T-helper 2 cell (primary cell): ENCODE data around the gene SFTPB.
A peak's percentile ranks its signal among the peaks of the same experiment; 100 is the strongest.
"Not testable (repeated sequence)": the region's sequence is repeated elsewhere in the genome, so short reads cannot be mapped to it uniquely, and the experiment has no call there.

ENCODE experiments used
- DNase-seq, 5 experiments: peaks; one replicate each; pipeline versions ENCODE4 v3.0.0 to v3.0.0-alpha.2; 2012 to 2022
- total RNA-seq, 2 donors: gene quantifications; one replicate each; lab custom pipeline; 2026; lab: John Stamatoyannopoulos, UW

Gene SFTPB
- total RNA-seq: 0 reads per million in 2 donors

GRCh38 chr2:85668009-85668856 is at the start of gene SFTPB:
SFTPB (minus strand) TSS chr2:85668199; CDS start chr2:85668183, 16 bp downstream.
- DNase-seq: no peak

- DNase-seq: no peak
These were observed 49.5 kb upstream of the SFTPB start for GRCh38 chr2:85717308-85718008.

GRCh38 chr2:85716346-85716914 is 48.4 kb upstream of the SFTPB start:
- DNase-seq: no peak

- DNase-seq: peak in 1 of 5 experiments; percentile 20
These were observed 46.8 kb upstream of the SFTPB start for GRCh38 chr2:85714841-85715240.

GRCh38 chr2:85714421-85714820 is 46.4 kb upstream of the SFTPB start:
- not testable (repeated sequence) for DNase-seq

- no peak for DNase-seq
These were observed 45.8 kb upstream of the SFTPB start for GRCh38 chr2:85713836-85714235.

- no peak for DNase-seq
These were observed 45.0 kb upstream of the SFTPB start for GRCh38 chr2:85712849-85713612.

GRCh38 chr2:85712336-85712735 is 44.3 kb upstream of the SFTPB start:
- DNase-seq: no peak

- DNase-seq: no peak
These were observed 43.6 kb upstream of the SFTPB start for GRCh38 chr2:85711578-85712060.

GRCh38 chr2:85710687-85711577 is 42.9 kb upstream of the SFTPB start:
- no peak for DNase-seq

- no peak for DNase-seq
These were observed 41.4 kb upstream of the SFTPB start for GRCh38 chr2:85709401-85709811.

GRCh38 chr2:85708641-85709040 is 40.6 kb upstream of the SFTPB start:
- DNase-seq: no peak

- DNase-seq: peak in 3 of 5 experiments; percentile 32 to 98 (median 60)
These were observed 39.3 kb upstream of the SFTPB start for GRCh38 chr2:85707304-85707703.

GRCh38 chr2:85706599-85707296 is 38.7 kb upstream of the SFTPB start:
- DNase-seq: no peak

- no peak for DNase-seq
These were observed 38.1 kb upstream of the SFTPB start for GRCh38 chr2:85706063-85706462.

- no peak for DNase-seq
These were observed 37.7 kb upstream of the SFTPB start for GRCh38 chr2:85705680-85706039.

- DNase-seq: peak in 3 of 5 experiments; percentile 10 to 85 (median 55)
These were observed 37.0 kb upstream of the SFTPB start for GRCh38 chr2:85704800-85705679.

GRCh38 chr2:85704038-85704437 is 36.0 kb upstream of the SFTPB start:
- DNase-seq: no peak

GRCh38 chr2:85703329-85703728 is 35.3 kb upstream of the SFTPB start:
- DNase-seq: no peak

GRCh38 chr2:85702800-85703199 is 34.8 kb upstream of the SFTPB start:
- no peak for DNase-seq
